SK-N-MC (cell line): ENCODE measurements around the gene ASTN2.
"Not testable (repeated sequence)": the region's sequence is repeated elsewhere in the genome, so short reads cannot be mapped to it uniquely, and the experiment has no call there.

Source experiments
- DNase-seq: peaks from one replicate; pipeline ENCODE4 v3.0.0-alpha.2; 2011; ENCODE audit warnings: low read depth, low spot score
- H3K27ac ChIP-seq: fragments of 200-600 bp; sonication (generic); 2 replicates; pipeline ENCODE4 v1.5.1; 2016; ENCODE audit warnings: mixed run types
- H3K36me3 ChIP-seq: fragments of 200-600 bp; sonication (generic); 2 replicates; pipeline ENCODE4 v1.6.1; 2017; ENCODE audit warnings: antibody characterized with exemption, low read length, mixed read lengths; ENCODE audit not compliant: insufficient read depth
- H3K4me3 ChIP-seq: fragments of 200-600 bp; sonication (generic); 2 replicates; pipeline ENCODE4 v1.5.1; 2016
- H3K9ac ChIP-seq: fragments of 200-600 bp; sonication (generic); 2 replicates; pipeline ENCODE4 v1.8.0; 2017; ENCODE audit warnings: mixed run types, mixed read lengths; ENCODE audit not compliant: insufficient read length
- H3K9me3 ChIP-seq: fragments of 200-600 bp; sonication (generic); 2 replicates; pipeline ENCODE4 v1.6.1; 2017; ENCODE audit warnings: low read depth, mild to moderate bottlenecking, antibody characterized with exemption, low read length, moderate library complexity, mixed read lengths
- EZH2 ChIP-seq: fragments of 200-600 bp; sonication (generic); IDR thresholded peaks from one replicate; pipeline ENCODE4 v1.6.1; 2017; ENCODE audit warnings: antibody characterized with exemption
- FOXP2 ChIP-seq: optimal IDR thresholded peaks from 2 replicates; pipeline ENCODE3; 2011; ENCODE audit warnings: mild to moderate bottlenecking, moderate library complexity; ENCODE audit not compliant: insufficient read depth; ENCODE audit errors: extremely low read length, control extremely low read depth
- POLR2AphosphoS5 ChIP-seq: IDR thresholded peaks from 2 replicates; pipeline ENCODE4 v1.6.1; 2012; ENCODE audit warnings: mild to moderate bottlenecking, low read depth, low read length, borderline replicate concordance

ASTN2 gene

DNA sequence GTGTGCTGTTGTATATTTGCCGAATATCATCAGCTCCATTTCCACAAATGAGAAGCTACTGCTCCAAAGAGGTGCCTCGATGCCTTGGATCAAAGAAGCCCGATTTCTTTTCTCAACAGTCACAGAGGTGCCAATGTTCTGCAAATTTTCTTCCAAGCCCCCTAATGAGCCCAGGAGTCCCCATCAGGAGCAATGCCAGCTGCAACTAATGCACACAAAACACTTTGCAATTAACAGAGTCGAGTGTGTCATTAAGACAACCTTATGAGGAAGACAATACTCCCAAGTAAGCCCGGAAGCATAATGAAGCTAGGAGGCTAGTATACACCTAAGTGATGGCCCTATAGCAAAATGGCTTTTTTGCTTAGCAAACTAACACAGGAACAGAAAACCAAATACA lies 480.7 kb downstream of the ASTN2 start:
- H3K9me3 ChIP-seq, result no peaks in the 10 kb centered on the region
- TF ChIP-seq FOXP2, result no peak
- no peak for TF ChIP-seq POLR2AphosphoS5
- no peak for TF ChIP-seq EZH2
- H3K4me3 ChIP-seq, result no peak overlapping the region
- H3K9ac ChIP-seq, result no peak overlapping the region
- DNase-seq, result no peak
- H3K27ac ChIP-seq, result no peak overlapping the region
- no peaks in the 10 kb centered on the region for H3K36me3 ChIP-seq

DNA sequence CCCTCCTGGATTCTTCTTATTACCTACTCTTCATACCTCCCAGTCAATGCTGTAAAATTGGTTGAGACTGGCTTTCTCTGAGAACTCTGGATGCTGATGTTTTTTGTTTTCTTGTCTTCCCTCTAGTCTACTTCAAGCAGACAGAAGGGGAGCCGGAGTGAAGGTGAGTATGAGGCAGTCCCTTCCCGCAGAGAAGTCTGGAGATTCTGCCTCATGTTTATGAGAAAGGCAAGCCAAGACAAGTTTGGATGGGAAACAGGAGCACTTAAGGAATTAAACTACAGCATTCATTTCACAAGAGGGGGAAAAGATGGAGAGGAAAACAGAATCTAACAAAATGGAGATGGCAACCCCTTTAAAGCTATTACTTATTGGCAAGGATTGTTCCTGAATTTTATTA lies 481.6 kb downstream of the ASTN2 start:
- no peaks in the 10 kb centered on the region for H3K36me3 ChIP-seq
- no peak overlapping the region for H3K4me3 ChIP-seq
- TF ChIP-seq EZH2 (no peak), FOXP2 (no peak), POLR2AphosphoS5 (no peak)
- no peaks in the 10 kb centered on the region for H3K9me3 ChIP-seq
- no peak overlapping the region for H3K27ac ChIP-seq
- H3K9ac ChIP-seq, result no peak overlapping the region
- no peak for DNase-seq

DNA sequence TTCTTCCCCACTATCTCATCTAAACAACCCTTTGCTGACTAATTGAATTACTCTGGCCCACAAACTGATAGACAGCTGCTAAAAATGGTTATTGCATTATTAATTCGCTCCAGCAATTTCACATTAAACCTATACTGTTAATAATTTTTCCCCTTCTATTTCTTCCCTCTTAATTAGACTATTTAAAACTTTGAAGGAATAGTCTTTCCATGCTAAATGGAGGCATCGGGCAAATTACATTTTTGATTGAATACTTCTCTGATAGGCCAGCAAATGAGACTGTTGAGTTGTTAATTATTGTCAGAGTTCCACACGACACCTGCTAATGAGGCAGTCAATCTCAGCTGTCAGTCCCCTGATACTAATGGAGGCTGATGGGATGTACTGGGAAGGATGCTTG lies 485.2 kb downstream of the ASTN2 start:
- TF ChIP-seq FOXP2, result no peak
- no peak for TF ChIP-seq POLR2AphosphoS5
- no peak for TF ChIP-seq EZH2
- Histone ChIP-seq H3K9me3 (no peaks in the 10 kb centered on the region), H3K4me3 (no peak overlapping the region), H3K9ac (no peak overlapping the region), H3K27ac (no peak overlapping the region), H3K36me3 (no peaks in the 10 kb centered on the region)
- no peak for DNase-seq

DNA sequence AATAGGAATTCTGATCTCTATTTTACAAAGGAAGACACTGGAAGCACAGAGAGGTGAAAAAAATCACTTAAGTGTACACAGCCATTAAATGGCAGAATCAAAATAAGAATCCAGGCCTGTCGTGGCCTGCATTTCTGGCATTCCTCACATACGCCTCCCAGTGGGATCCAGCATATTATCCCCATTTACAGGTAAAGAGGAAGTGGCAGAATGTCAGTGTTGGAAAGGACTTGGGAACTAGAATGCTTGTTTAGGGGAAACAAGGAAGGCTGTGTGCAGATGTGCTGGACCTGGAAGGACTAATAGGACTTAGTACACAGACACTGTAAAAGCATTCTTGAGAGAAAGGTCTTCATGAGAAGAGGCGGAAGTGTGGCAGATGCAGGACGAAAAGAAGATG lies 486.0 kb downstream of the ASTN2 start:
- Histone ChIP-seq H3K36me3 (no peaks in the 10 kb centered on the region), H3K27ac (no peak overlapping the region), H3K9ac (no peak overlapping the region), H3K4me3 (no peak overlapping the region), H3K9me3 (no peaks in the 10 kb centered on the region)
- TF ChIP-seq FOXP2 (no peak), EZH2 (no peak), POLR2AphosphoS5 (no peak)
- DNase-seq, result no peak

DNA sequence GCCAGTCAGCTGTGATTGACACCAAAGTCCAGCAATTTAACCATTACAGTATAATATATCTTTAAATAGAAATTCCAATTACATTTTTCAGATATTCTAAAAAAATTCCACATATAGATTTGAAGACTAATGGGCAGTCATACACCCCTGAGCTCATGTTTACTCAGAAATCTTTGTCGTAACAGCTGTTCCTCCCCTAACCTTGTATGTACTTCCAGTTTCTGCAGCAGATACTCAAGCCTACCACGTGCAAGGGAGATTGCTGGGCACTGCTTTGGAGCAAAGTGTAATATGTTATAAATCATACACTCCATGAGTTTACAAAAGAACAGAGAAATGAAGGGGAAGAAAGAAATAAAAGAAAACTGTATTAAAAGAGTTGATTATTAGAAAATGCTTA lies 486.6 kb downstream of the ASTN2 start:
- no peak for DNase-seq
- no peak overlapping the region for H3K27ac ChIP-seq
- no peaks in the 10 kb centered on the region for H3K9me3 ChIP-seq
- H3K9ac ChIP-seq, result no peak overlapping the region
- TF ChIP-seq EZH2 (no peak), FOXP2 (no peak), POLR2AphosphoS5 (no peak)
- no peaks in the 10 kb centered on the region for H3K36me3 ChIP-seq
- no peak overlapping the region for H3K4me3 ChIP-seq

DNA sequence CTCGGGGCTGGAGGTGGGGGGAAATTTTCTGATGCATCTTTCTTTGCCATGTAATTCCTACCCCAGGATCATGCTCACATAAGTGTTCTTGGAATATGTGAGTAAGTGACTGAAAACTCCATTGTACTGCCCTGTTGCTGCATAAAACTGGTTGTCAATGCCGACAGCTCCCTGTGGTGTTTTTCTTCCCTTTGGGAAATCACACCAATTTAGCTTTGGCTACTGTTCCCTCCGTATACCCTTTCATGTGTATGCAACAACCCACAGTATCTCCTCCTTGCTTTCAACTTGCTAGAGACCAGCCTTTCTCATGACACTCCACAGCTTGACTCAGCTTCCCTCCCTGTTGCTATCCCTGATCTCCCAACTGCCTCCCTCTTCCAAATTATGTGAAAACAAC lies 487.1 kb downstream of the ASTN2 start:
- H3K4me3 ChIP-seq, result no peak overlapping the region

DNA sequence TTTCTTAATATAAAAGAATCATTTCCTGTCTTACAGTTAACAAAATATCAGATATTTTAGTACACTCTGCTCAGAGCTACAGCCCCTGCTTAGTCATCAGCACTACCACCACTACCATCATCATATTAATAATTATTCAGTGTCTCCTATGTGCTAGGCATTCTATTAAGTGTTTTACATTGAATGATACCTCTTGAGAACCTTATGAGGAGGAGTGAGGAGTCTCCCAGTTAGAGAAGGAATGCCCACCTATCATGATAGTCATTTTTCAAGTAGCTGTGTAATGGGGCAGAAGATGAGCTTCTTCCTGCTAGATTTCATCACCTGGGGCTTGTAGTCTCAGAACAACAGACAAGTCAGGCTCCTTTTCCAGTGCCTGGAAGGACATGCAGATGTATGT lies 489.7 kb downstream of the ASTN2 start:
- H3K36me3 ChIP-seq, result no peaks in the 10 kb centered on the region
- DNase-seq, result no peak
- no peak overlapping the region for H3K27ac ChIP-seq
- H3K9me3 ChIP-seq, result no peaks in the 10 kb centered on the region
- H3K4me3 ChIP-seq, result no peak overlapping the region
- no peak for TF ChIP-seq FOXP2
- no peak for TF ChIP-seq POLR2AphosphoS5
- TF ChIP-seq EZH2, result no peak
- no peak overlapping the region for H3K9ac ChIP-seq

More for the DNA sequence above, 487.1 kb downstream of the ASTN2 start:
- Histone ChIP-seq H3K9ac (no peak overlapping the region), H3K27ac (no peak overlapping the region), H3K36me3 (no peaks in the 10 kb centered on the region), H3K9me3 (no peaks in the 10 kb centered on the region)
- DNase-seq, result no peak
- TF ChIP-seq FOXP2, result no peak
- no peak for TF ChIP-seq POLR2AphosphoS5
- no peak for TF ChIP-seq EZH2

DNA sequence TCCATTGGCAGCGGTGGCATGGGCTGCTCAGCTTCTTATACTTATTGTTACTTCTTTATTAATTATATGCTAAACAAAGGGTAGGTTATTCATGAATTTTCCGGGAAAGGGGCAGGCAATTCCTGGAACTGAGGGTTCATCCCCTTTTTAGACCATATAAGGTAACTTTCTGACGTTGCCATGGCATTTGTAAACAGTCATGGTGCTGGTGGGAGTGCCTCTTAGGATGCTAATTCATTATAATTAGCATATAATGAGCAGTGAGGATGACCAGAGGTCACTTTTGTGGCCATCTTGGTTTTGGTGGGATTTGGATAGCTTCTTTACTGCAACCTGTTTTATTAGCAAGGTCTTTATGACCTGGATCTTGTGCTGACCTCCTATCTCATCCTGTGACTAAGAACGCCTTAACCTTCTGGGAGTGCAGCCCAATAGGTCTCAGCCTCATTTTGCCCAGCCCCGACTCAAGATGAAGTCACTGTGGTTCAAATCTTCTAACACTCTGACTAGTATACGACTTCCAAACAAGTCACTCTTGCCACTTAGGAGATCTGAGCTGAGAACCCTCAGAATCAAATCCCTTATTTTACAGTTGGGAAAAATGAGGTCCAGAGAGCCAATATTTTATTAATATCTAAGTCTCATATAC lies 490.3 kb downstream of the ASTN2 start:
- Histone ChIP-seq H3K36me3 (no peaks in the 10 kb centered on the region), H3K27ac (no peak overlapping the region), H3K9me3 (no peaks in the 10 kb centered on the region), H3K9ac (no peak overlapping the region), H3K4me3 (no peak overlapping the region)
- no peak for DNase-seq
- TF ChIP-seq POLR2AphosphoS5, result no peak
- TF ChIP-seq FOXP2, result no peak

DNA sequence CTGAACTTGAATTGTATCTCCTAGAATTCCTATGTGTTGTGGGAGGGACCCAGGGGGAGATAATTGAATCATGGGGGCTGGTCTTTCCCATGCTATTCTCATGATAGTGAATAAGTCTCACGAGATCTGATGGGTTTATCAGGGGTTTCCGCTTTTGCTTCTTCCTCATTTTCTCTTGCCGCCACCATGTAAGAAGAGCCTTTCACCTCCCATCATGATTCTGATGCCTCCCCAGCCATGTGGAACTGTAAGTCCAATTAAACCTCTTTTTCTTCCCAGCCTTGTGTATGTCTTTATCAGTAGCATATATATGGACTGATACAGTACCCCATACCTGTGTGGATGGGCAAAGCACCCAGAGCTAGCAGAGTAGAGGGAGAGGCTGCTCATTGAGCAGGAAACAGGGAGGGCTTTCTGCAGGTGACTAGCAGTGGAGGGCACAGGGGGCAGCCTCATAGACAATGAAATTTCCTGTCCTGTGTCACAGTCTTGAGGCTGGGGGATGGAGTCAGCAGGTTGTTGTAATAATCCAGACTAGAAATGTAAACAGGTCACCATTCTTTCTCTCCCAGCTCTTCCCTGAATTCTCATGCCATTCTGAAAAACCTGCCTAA lies 496.9 kb downstream of the ASTN2 start:
- H3K9me3 ChIP-seq, H3K9ac ChIP-seq, H3K27ac ChIP-seq, H3K4me3 ChIP-seq, H3K36me3 ChIP-seq, DNase-seq: not testable (repeated sequence)
